ENCODE data around the gene CENPVL2.
"Not testable (repeated sequence)": the region's sequence is repeated elsewhere in the genome, so short reads cannot be mapped to it uniquely, and the experiment has no call there.

CENPVL2 gene

DNA sequence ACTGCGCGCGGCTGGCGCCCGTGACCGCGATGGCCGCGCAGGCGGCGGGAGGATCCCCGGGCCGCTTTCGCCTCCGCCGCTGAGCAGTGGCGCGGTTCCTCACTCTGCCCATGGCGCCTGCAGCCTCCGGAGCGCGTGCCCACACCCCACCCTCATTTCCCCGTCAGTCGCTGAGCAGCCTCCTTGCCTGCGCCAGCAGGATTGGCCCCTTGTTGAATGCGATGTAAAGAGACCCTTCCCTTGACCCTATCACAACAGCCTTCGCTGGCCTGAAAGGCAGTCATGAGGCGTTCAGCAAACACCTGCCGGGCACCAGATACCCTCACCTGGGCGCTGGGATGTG, at the start of gene CENPVL2:
Gene CENPVL2, minus strand, starts transcription at position 112 of the 343 bp plus-strand sequence. Its CDS starts 0 bp downstream, at position 112.
- DNase-seq, result not testable (repeated sequence)

GRCh38 chrX:51728202-51728601, 45.6 kb upstream of the CENPVL2 start:
- no peak for DNase-seq

DNA sequence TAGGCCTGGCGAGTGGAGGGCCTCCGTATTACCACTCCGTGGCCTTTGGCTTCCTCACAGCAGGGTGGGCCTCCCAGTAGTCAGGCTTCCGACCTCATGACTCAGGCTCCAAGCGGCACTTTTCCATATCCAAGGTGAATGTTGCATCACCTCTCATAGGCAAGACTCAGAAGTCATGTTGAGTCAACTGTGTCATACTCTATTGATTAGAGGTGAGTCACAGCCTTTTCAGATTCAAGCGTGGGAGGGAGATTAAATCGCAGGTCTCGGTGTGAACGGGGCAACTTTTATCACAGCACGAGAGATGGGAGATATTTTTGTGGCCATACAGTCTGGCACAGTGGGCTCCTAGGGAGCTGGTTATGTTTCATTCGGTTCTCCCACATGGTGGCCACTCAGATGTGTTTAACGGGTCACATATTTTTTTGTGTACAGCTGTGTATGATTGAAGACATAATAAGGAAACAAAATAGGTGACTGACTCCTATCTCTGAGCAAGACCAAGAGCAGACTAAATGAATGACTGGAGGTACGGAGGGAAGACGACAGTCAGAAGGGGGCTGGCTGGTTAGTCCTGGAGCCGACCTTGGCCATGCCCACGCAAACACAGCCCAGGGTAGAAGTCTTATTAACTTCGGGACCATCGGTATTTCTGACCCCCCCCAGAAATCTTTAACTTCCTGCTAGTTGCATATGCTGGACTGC, 30.5 kb upstream of the CENPVL2 start:
- not testable (repeated sequence) for DNase-seq

DNA sequence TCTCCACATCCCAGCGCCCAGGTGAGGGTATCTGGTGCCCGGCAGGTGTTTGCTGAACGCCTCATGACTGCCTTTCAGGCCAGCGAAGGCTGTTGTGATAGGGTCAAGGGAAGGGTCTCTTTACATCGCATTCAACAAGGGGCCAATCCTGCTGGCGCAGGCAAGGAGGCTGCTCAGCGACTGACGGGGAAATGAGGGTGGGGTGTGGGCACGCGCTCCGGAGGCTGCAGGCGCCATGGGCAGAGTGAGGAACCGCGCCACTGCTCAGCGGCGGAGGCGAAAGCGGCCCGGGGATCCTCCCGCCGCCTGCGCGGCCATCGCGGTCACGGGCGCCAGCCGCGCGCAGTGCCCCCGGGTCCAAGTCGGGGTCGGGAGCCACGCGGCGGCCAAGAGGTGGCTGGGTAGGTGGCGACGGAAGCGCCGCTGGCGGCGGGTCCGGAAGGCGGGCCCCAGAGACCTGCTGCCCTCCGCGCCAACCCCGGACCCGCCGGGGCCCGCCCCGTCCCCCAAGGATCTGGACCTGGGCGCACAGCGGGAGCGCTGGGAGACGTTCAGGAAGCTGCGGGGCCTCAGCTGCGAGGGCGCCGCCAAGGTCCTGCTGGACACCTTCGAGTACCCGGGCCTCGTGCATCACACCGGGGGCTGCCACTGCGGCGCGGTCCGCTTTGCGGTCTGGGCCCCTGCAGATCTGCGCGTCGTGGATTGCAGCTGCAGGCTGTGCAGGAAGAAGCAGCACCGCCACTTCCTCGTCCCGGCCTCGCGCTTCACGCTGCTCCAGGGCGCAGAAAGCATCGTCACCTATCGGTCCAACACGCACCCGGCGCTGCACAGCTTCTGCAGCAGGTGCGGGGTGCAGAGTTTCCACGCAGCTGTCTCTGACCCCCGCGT, 27.9 kb upstream of the CENPVL2 start, which contains the start of gene CENPVL1:
Gene CENPVL1, plus strand, starts transcription at position 236 of the 888 bp plus-strand sequence. Its CDS starts 0 bp downstream, at position 236.
- not testable (repeated sequence) for DNase-seq

DNA sequence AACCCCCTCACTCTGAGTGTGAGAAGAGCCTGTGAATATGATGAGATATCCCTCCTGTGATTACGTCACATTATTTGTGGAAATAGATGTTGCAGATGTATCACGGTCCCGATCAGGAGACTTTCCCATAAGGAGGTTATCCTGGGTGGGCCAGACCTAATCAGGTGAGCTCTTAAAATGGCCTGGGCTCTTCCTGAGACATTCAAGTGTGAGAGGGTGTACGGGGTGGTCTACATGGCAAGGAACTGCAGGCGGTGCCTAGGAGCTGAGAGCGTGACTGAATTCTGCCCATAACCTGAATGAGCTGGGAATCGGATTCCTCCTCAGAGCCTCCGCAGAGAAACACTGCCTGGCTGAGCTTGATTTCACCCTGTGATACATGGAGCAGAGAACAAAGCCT, 14.8 kb upstream of the CENPVL2 start:
- DNase-seq, result no peak

- DNase-seq, result no peak
Measured at GRCh38 chrX:51694254-51694653, 11.6 kb upstream of the CENPVL2 start.

GRCh38 chrX:51681808-51682719, 567 bp downstream of the CENPVL2 start:
- DNase-seq, result not testable (repeated sequence)

DNA sequence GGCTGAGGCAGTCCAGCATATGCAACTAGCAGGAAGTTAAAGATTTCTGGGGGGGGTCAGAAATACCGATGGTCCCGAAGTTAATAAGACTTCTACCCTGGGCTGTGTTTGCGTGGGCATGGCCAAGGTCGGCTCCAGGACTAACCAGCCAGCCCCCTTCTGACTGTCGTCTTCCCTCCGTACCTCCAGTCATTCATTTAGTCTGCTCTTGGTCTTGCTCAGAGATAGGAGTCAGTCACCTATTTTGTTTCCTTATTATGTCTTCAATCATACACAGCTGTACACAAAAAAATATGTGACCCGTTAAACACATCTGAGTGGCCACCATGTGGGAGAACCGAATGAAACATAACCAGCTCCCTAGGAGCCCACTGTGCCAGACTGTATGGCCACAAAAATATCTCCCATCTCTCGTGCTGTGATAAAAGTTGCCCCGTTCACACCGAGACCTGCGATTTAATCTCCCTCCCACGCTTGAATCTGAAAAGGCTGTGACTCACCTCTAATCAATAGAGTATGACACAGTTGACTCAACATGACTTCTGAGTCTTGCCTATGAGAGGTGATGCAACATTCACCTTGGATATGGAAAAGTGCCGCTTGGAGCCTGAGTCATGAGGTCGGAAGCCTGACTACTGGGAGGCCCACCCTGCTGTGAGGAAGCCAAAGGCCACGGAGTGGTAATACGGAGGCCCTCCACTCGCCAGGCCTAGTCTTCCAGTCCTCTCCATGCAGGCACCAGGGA, 2.8 kb downstream of the CENPVL2 start:
- not testable (repeated sequence) for DNase-seq

DNA sequence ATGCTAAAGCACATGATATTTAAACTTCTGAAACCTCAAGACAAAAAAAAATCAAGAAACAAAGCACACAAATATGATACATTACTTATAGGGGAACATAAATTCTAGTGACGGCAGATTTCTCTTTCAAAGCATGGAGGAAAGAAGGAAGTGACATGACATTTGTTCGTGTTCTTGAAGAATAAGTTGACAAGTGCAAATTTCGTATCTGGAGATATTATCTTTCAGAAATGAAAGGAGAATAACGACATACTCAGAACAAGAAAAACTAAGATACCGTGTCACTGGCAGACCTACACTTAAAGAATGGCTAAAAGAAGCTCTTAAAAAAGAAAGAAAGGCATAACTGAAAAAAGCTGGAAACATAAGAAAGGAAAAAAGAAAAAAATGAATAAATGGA, 16.6 kb downstream of the CENPVL2 start:
- no peak for DNase-seq

DNA sequence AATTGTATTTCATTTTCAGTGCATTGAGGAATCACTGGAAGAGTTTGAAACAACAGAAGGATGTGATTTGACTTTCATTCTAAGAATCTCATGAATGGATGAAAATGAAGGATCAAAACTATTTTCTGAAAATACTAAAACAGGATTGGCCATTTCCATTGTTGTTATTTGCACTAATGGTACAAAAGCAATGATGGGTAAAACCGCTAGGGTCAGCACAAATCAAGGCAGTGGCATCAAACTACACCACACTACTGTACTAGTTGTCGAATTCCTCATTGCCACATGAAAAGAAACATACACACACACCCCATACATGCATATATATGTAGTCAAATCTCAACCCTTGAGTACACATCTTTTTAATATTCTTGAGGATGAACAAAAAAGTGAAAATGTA, 39.3 kb downstream of the CENPVL2 start:
- no peak for DNase-seq

GRCh38 chrX:51641421-51642021, 41.1 kb downstream of the CENPVL2 start:
- DNase-seq, result no peak

DNA sequence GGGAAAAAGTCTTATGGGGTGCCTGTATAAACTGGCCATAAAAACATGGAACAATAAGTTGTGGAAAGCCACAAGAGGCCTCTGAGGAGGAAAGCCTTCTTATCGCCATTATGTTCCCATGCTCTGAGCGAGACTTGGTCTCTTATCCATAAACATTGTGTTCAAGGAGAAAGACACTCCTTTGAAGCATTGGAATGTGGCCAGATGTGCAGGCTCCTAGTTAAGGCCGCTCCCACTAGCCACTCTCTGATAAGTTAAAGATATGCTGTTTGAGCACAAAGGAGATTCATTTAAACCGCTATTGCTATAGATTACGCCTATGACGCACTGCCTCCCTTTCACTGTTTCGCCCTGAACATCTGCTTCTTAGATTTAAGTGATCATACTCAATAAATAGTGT, 46.1 kb downstream of the CENPVL2 start:
- not testable (repeated sequence) for DNase-seq
